ENCODE data around the gene OLA1. TPM values are rescaled to one million over a fixed set of nuclear protein-coding genes. Genes with fewer than 3 reads are reported as not detected.

Gene OLA1
- 186 and 323 TPM in 2 replicates for total RNA-seq (ENCODE audit: low replicate concordance)

GRCh38 chr2:174248187-174248997, at the start of gene OLA1:
Gene OLA1 (minus strand): TSS chr2:174248532. CDS start chr2:174246815, 1,717 bp downstream.
- H3K9me3 ChIP-seq (ENCODE audit: low read depth), result no peaks in the 10 kb centered on the region
- peaks cover 48% of the 10 kb centered on the region for H3K79me2 ChIP-seq (ENCODE audit: low read depth)
- Mint-ChIP-seq H3K36me3 (peaks cover 18% of the 10 kb centered on the region), H3K27me3 (ENCODE audit: insufficient read depth, low read depth) (no peaks in the 10 kb centered on the region), H3K27ac (peak within 1 kb of the TSS; percentile 50), H3K4me1 (peaks cover 31% of the 10 kb centered on the region), H3K9me3 (peaks cover 2% of the 10 kb centered on the region), H3K4me3 (peak within 1 kb of the TSS; percentile 88)
- H3K36me3 ChIP-seq, result peaks cover 4% of the 10 kb centered on the region
- H3K9ac ChIP-seq, result peak within 1 kb of the TSS; percentile 74
- H2AFZ ChIP-seq (replicated peaks), result peak within 1 kb of the TSS; percentile 96
- TF ChIP-seq EZH2 (IDR thresholded peaks at IDR 0.05), result no peak
- TF ChIP-seq, protein P1, sequence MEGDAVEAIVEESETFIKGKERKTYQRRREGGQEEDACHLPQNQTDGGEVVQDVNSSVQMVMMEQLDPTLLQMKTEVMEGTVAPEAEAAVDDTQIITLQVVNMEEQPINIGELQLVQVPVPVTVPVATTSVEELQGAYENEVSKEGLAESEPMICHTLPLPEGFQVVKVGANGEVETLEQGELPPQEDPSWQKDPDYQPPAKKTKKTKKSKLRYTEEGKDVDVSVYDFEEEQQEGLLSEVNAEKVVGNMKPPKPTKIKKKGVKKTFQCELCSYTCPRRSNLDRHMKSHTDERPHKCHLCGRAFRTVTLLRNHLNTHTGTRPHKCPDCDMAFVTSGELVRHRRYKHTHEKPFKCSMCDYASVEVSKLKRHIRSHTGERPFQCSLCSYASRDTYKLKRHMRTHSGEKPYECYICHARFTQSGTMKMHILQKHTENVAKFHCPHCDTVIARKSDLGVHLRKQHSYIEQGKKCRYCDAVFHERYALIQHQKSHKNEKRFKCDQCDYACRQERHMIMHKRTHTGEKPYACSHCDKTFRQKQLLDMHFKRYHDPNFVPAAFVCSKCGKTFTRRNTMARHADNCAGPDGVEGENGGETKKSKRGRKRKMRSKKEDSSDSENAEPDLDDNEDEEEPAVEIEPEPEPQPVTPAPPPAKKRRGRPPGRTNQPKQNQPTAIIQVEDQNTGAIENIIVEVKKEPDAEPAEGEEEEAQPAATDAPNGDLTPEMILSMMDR (IDR thresholded peaks at IDR 0.05), result no peak
- no peak for TF ChIP-seq EZH2phosphoT487 (IDR thresholded peaks at IDR 0.05)
- peaks cover 11% of the 10 kb centered on the region for H3F3A ChIP-seq (ENCODE audit: low read depth)
- DNase-seq (ENCODE audit: low spot score), result peak; percentile 98
- peaks cover 9% of the 10 kb centered on the region for H3K27me3 ChIP-seq
- H3K4me1 ChIP-seq, result peaks cover 13% of the 10 kb centered on the region
- H4K20me1 ChIP-seq (ENCODE audit: low read depth), result peaks cover 38% of the 10 kb centered on the region
- peak within 1 kb of the TSS; percentile 67 for H3K4me3 ChIP-seq
- peak within 1 kb of the TSS; percentile 84 for H3K27ac ChIP-seq
- peak within 1 kb of the TSS; percentile 89 for H3K4me2 ChIP-seq

- Histone ChIP-seq H2AFZ (replicated peaks) (no peak overlapping the region), H3K4me2 (no peak overlapping the region), H3K79me2 (ENCODE audit: low read depth) (no peaks in the 10 kb centered on the region), H3K36me3 (no peaks in the 10 kb centered on the region), H3K4me3 (no peak overlapping the region), H3K27me3 (no peaks in the 10 kb centered on the region), H3F3A (ENCODE audit: low read depth) (no peaks in the 10 kb centered on the region), H3K9ac (no peak overlapping the region), H4K20me1 (ENCODE audit: low read depth) (no peaks in the 10 kb centered on the region), H3K9me3 (ENCODE audit: low read depth) (no peaks in the 10 kb centered on the region), H3K27ac (no peak overlapping the region), H3K4me1 (no peaks in the 10 kb centered on the region)
- Mint-ChIP-seq H3K27ac (no peak overlapping the region), H3K9me3 (peaks cover 18% of the 10 kb centered on the region), H3K27me3 (ENCODE audit: insufficient read depth, low read depth) (no peaks in the 10 kb centered on the region), H3K4me3 (no peak overlapping the region), H3K4me1 (no peaks in the 10 kb centered on the region), H3K36me3 (no peaks in the 10 kb centered on the region)
- TF ChIP-seq EZH2 (IDR thresholded peaks at IDR 0.05), result no peak
- no peak for TF ChIP-seq EZH2phosphoT487 (IDR thresholded peaks at IDR 0.05)
- TF ChIP-seq, protein P1 (IDR thresholded peaks at IDR 0.05), result no peak
- no peak for DNase-seq (ENCODE audit: low spot score)
These were observed 44.6 kb upstream of the OLA1 start for GRCh38 chr2:174292908-174293307.

GRCh38 chr2:174286172-174286571, 37.8 kb upstream of the OLA1 start:
- Histone ChIP-seq H3K36me3 (no peaks in the 10 kb centered on the region), H3K4me1 (no peaks in the 10 kb centered on the region), H4K20me1 (ENCODE audit: low read depth) (no peaks in the 10 kb centered on the region), H3K4me2 (no peak overlapping the region), H3K9ac (no peak overlapping the region), H3K4me3 (no peak overlapping the region), H3K27ac (no peak overlapping the region), H3F3A (ENCODE audit: low read depth) (no peaks in the 10 kb centered on the region), H2AFZ (replicated peaks) (no peak overlapping the region), H3K79me2 (ENCODE audit: low read depth) (no peaks in the 10 kb centered on the region), H3K27me3 (no peaks in the 10 kb centered on the region), H3K9me3 (ENCODE audit: low read depth) (no peaks in the 10 kb centered on the region)
- no peak for DNase-seq (ENCODE audit: low spot score)
- H3K4me3 Mint-ChIP-seq, result no peak overlapping the region
- H3K36me3 Mint-ChIP-seq, result no peaks in the 10 kb centered on the region
- H3K27me3 Mint-ChIP-seq (ENCODE audit: insufficient read depth, low read depth), result no peaks in the 10 kb centered on the region
- TF ChIP-seq, protein P1 (IDR thresholded peaks at IDR 0.05), result no peak
- no peak for TF ChIP-seq EZH2 (IDR thresholded peaks at IDR 0.05)
- no peak for TF ChIP-seq EZH2phosphoT487 (IDR thresholded peaks at IDR 0.05)
- peaks cover 3% of the 10 kb centered on the region for H3K4me1 Mint-ChIP-seq
- H3K9me3 Mint-ChIP-seq, result peaks cover 9% of the 10 kb centered on the region
- no peak overlapping the region for H3K27ac Mint-ChIP-seq

All from neural progenitor cell (in vitro differentiated cells).